Esophagus squamous epithelium (tissue), 5 donors: ENCODE data around the gene TEFM. TPM values are rescaled to one million over a fixed set of nuclear protein-coding genes. Genes with fewer than 3 reads are reported as not detected.
A peak's percentile ranks its signal among the peaks of the same experiment; 100 is the strongest.
"Not testable (repeated sequence)": the region's sequence is repeated elsewhere in the genome, so short reads cannot be mapped to it uniquely, and the experiment has no call there.

ENCODE experiments used
- DNase-seq: peaks from one replicate; lab custom pipeline; 2025; lab: John Stamatoyannopoulos, UW
- H3K27ac ChIP-seq, 4 donors: fragments of 200-600 bp; sonication (generic); one replicate each; pipeline ENCODE4 v1.5.1; 2016 to 2019; ENCODE audit warnings: mild to moderate bottlenecking in 1 of 4
- H3K27me3 ChIP-seq, 4 donors: fragments of 200-600 bp; sonication (generic); 1 replicate in 3 of 4; 2 replicates in 1 of 4; pipeline versions ENCODE4 v1.5.1 to v1.6.0; 2017 to 2021; ENCODE audit warnings: antibody characterized with exemption in 1 of 4
- H3K36me3 ChIP-seq, 3 donors: fragments of 200-600 bp; sonication (generic); one replicate each; pipeline ENCODE4 v1.5.1; 2016 to 2019
- H3K4me1 ChIP-seq, 3 donors: fragments of 200-600 bp; sonication (generic); one replicate each; pipeline ENCODE4 v1.5.1; 2017 to 2019
- H3K4me3 ChIP-seq, 4 donors: fragments of 200-600 bp; sonication (generic); 1 replicate in 3 of 4; 2 replicates in 1 of 4; pipeline ENCODE4 v1.5.1; 2016 to 2019; ENCODE audit warnings: mild to moderate bottlenecking in 2 of 4, moderate library complexity in 1 of 4
- H3K9me3 ChIP-seq, 3 donors: fragments of 200-600 bp; sonication (generic); one replicate each; pipeline ENCODE4 v1.5.1; 2016 to 2019
- CTCF ChIP-seq, 6 experiments: fragments of 450-650 bp in 4 of 6; fragments of 200-600 bp in 2 of 6; sonication (generic) in 2 of 6; IDR thresholded peaks; one replicate each; pipeline ENCODE4 v1.5.1; 2016 to 2019; ENCODE audit warnings: antibody characterized with exemption in 6 of 6, mild to moderate bottlenecking in 4 of 6, moderate library complexity in 4 of 6
- POLR2A ChIP-seq, 4 donors: fragments of 450-650 bp; IDR thresholded peaks; one replicate each; pipeline ENCODE4 v1.6.1; 2017; ENCODE audit warnings: antibody characterized with exemption in 4 of 4, mild to moderate bottlenecking in 4 of 4, moderate library complexity in 3 of 4
- WGBS, 2 donors: methylation state at CpG; one replicate each; pipeline ENCODE4 v1.1.5; 2018; 5-methylcytosine and 5-hydroxymethylcytosine counted together
- intact Hi-C: fragments of 100-400 bp; cut with DNase I; formaldehyde crosslinking; loops from one replicate; pipeline ENCODE4 v1.15.0; 2022
- total RNA-seq, 4 donors: library from RNA; depleted of rRNA; stranded (reverse); fragments of >200 nt; gene quantifications; one replicate each; pipeline ENCODE4 v1.1.0, GENCODE V29; 2016
- donor health status: DM: yes; HTN: yes; CAD: no.

The TEFM gene
- total RNA-seq, 4 donors from 2014 or later = 3.6 to 17.0 (median 9.2) TPM

- Histone ChIP-seq H3K27me3 (peaks cover 0 to 52% (median 10%) of the 10 kb centered on the region in 4 donors), H3K27ac (peak overlapping the region in 2 of 4 donors; percentile 72 to 75), H3K4me3 (peak overlapping the region in 2 of 4 donors; percentile 66 to 81), H3K9me3 (no peaks in the 10 kb centered on the region), H3K4me1 (peaks cover 16 to 31% (median 20%) of the 10 kb centered on the region in 3 donors), H3K36me3 (no peaks in the 10 kb centered on the region)
- 60 to 70% methylated on average over 11 of the region's 11 CpGs for WGBS, 2 donors
- intact Hi-C loops = no loop called here
- no peak for TF ChIP-seq CTCF (IDR thresholded peaks at IDR 0.05)
- TF ChIP-seq POLR2A (IDR thresholded peaks at IDR 0.05) = no peak
- no peak for DNase-seq
Measured at GRCh38 chr17:30920683-30921543, 14.9 kb upstream of the TEFM start.

- H3K27me3 ChIP-seq = peaks cover 0 to 47% (median 10%) of the 10 kb centered on the region in 4 donors
- H3K4me3 ChIP-seq = no peak overlapping the region
- intact Hi-C loops = no loop called here
- WGBS, 2 donors = 52 to 54% methylated on average over 3 of the region's 4 CpGs
- TF ChIP-seq POLR2A (IDR thresholded peaks at IDR 0.05) (no peak), CTCF (IDR thresholded peaks at IDR 0.05) (peak in 1 of 6 experiments; percentile 5)
- H3K36me3 ChIP-seq = no peaks in the 10 kb centered on the region
- peak overlapping the region in 1 of 4 donors; percentile 5 for H3K27ac ChIP-seq
- no peak for DNase-seq
- H3K4me1 ChIP-seq = peaks cover 16 to 31% (median 20%) of the 10 kb centered on the region in 3 donors
- H3K9me3 ChIP-seq = no peaks in the 10 kb centered on the region
Measured at GRCh38 chr17:30920282-30920681, 14.2 kb upstream of the TEFM start.

GRCh38 chr17:30917050-30917449 lies 11.0 kb upstream of the TEFM start:
- TF ChIP-seq POLR2A (IDR thresholded peaks at IDR 0.05) (no peak), CTCF (IDR thresholded peaks at IDR 0.05) (no peak)
- intact Hi-C loops = no loop called here

GRCh38 chr17:30915833-30916611 lies 10.0 kb upstream of the TEFM start:
- Histone ChIP-seq H3K9me3 (no peaks in the 10 kb centered on the region), H3K4me1 (peaks cover 0 to 11% (median 6%) of the 10 kb centered on the region in 3 donors), H3K27me3 (peaks cover 0 to 6% (median 0%) of the 10 kb centered on the region in 4 donors), H3K36me3 (no peaks in the 10 kb centered on the region), H3K27ac (no peak overlapping the region), H3K4me3 (no peak overlapping the region)
- WGBS, 2 donors = 61 to 75% methylated on average over 5 of the region's 5 CpGs
- intact Hi-C loops = no loop called here
- TF ChIP-seq CTCF (IDR thresholded peaks at IDR 0.05) (no peak), POLR2A (IDR thresholded peaks at IDR 0.05) (no peak)
- DNase-seq = no peak

More at GRCh38 chr17:30917050-30917449, 11.0 kb upstream of the TEFM start:
- Histone ChIP-seq H3K9me3 (no peaks in the 10 kb centered on the region), H3K4me1 (peaks cover 8 to 22% (median 11%) of the 10 kb centered on the region in 3 donors), H3K27ac (no peak overlapping the region), H3K27me3 (peaks cover 0 to 16% (median 1%) of the 10 kb centered on the region in 4 donors), H3K36me3 (no peaks in the 10 kb centered on the region), H3K4me3 (no peak overlapping the region)
- no peak for DNase-seq

- intact Hi-C loops = no loop called here
- Histone ChIP-seq H3K4me3 (no peak overlapping the region), H3K27ac (no peak overlapping the region), H3K4me1 (no peaks in the 10 kb centered on the region), H3K9me3 (no peaks in the 10 kb centered on the region), H3K27me3 (no peaks in the 10 kb centered on the region), H3K36me3 (no peaks in the 10 kb centered on the region)
- no peak for DNase-seq
- TF ChIP-seq POLR2A (IDR thresholded peaks at IDR 0.05) (no peak), CTCF (IDR thresholded peaks at IDR 0.05) (no peak)
Measured at GRCh38 chr17:30913955-30914354, 7.9 kb upstream of the TEFM start.

GRCh38 chr17:30910151-30910550 lies 4.1 kb upstream of the TEFM start:
- H3K27me3 ChIP-seq, H3K36me3 ChIP-seq, H3K4me3 ChIP-seq, intact Hi-C loops, DNase-seq, H3K27ac ChIP-seq, H3K9me3 ChIP-seq: not testable (repeated sequence)
- peaks cover 11 to 20% (median 15%) of the 10 kb centered on the region in 3 donors for H3K4me1 ChIP-seq
- 92 to 96% methylated on average over 6 to 7 of the region's 7 CpGs for WGBS, 2 donors
